Endothelial cell of umbilical vein (primary cell): Measurements from ENCODE around the gene BNC2. TPM values are rescaled to one million over a fixed set of nuclear protein-coding genes. Genes with fewer than 3 reads are reported as not detected.

Experiments used
- BruUV-seq: library from RNA; stranded (reverse); fragments of 400-500 nt; replicated peaks from 2 replicates; lab custom pipeline; 2021; lab: Mats Ljungman, UMichigan
- CTCF ChIA-PET: fragments of 300-600, 350-600 bp; sonication (Branson Sonifier 250); formaldehyde crosslinking; loops from one replicate; lab custom pipeline; 2021; ENCODE audit warnings: antibody characterized with exemption, inconsistent platforms; lab: Charles Lee
- POLR2A ChIA-PET: fragments of 300-600, 350-600 bp; sonication (Branson Sonifier 250); formaldehyde crosslinking; loops from one replicate; lab custom pipeline; 2021; ENCODE audit warnings: antibody characterized with exemption, inconsistent platforms; lab: Charles Lee
- DNase-seq: peaks from one replicate; pipeline ENCODE4 v3.0.0-alpha.2; 2011; ENCODE audit warnings: low read depth, low spot score
- FAIRE-seq: peaks from 2 replicates; lab custom pipeline; 2011; peaks lifted over from hg19 to GRCh38; lab: Jason Lieb, UNC
- H2AFZ ChIP-seq: 2 replicates; pipeline ENCODE4 v1.6.0; 2012; ENCODE audit warnings: low read depth, low read length, control low read depth, inconsistent platforms
- H3K27ac ChIP-seq: 2 replicates; pipeline ENCODE4 v1.5.1; 2011; ENCODE audit warnings: low read depth, mild to moderate bottlenecking, control low read depth, low read length, moderate library complexity; ENCODE audit not compliant: insufficient read depth
- H3K27me3 ChIP-seq, 2 experiments: 2 replicates each; pipeline versions ENCODE4 v1.6.0 to v1.6.1; 2011; ENCODE audit warnings: low read length in 2 of 2, mixed read lengths in 1 of 2; ENCODE audit not compliant: control insufficient read depth in 2 of 2, insufficient read depth in 2 of 2
- H3K36me3 ChIP-seq, 2 experiments: 2 replicates in 1 of 2; 3 replicates in 1 of 2; pipeline ENCODE4 v1.5.1; 2011; ENCODE audit warnings: low read length in 2 of 2, mild to moderate bottlenecking in 1 of 2, moderate library complexity in 1 of 2; ENCODE audit not compliant: control insufficient read depth in 2 of 2, insufficient read depth in 2 of 2; ENCODE audit errors: extremely low read depth in 1 of 2
- H3K4me1 ChIP-seq: 3 replicates; pipeline ENCODE4 v1.5.1; 2011; ENCODE audit warnings: mild to moderate bottlenecking, low read length; ENCODE audit not compliant: control insufficient read depth, insufficient read depth; ENCODE audit errors: extremely low read depth
- H3K4me2 ChIP-seq: 2 replicates; pipeline ENCODE4 v1.6.1; 2011; ENCODE audit warnings: low read length, control low read depth, mixed read lengths; ENCODE audit not compliant: insufficient read depth
- H3K4me3 ChIP-seq, 3 experiments: fragments of 200-600 bp in 1 of 3; sonication (generic), shearing (Covaris generic) in 1 of 3; replicated peaks in 1 of 3; 2 replicates each; pipeline ENCODE4 v1.5.1; 2011 to 2016; ENCODE audit warnings: control low read depth in 3 of 3, low read length in 3 of 3, mild to moderate bottlenecking in 2 of 3, inconsistent platforms in 1 of 3, low read depth in 1 of 3, moderate library complexity in 1 of 3; ENCODE audit not compliant: insufficient read depth in 1 of 3
- H3K79me2 ChIP-seq: 2 replicates; pipeline ENCODE4 v1.6.0; 2012; ENCODE audit warnings: low read length, inconsistent platforms; ENCODE audit not compliant: control insufficient read depth, insufficient read depth
- H3K9ac ChIP-seq: replicated peaks from 2 replicates; pipeline ENCODE3; 2011; ENCODE audit warnings: low read length, control low read depth; ENCODE audit not compliant: insufficient read depth; ENCODE audit errors: extremely low read depth
- H3K9me1 ChIP-seq: replicated peaks from 3 replicates; pipeline ENCODE4 v1.6.0; 2011; ENCODE audit warnings: mild to moderate bottlenecking, low read length; ENCODE audit not compliant: control insufficient read depth, insufficient read depth; ENCODE audit errors: extremely low read depth
- H3K9me3 ChIP-seq: replicated peaks from 2 replicates; pipeline ENCODE4 v1.5.1; 2012; ENCODE audit warnings: low read length, inconsistent platforms; ENCODE audit not compliant: control insufficient read depth, insufficient read depth
- H4K20me1 ChIP-seq: replicated peaks from 2 replicates; pipeline ENCODE3; 2011; ENCODE audit warnings: mild to moderate bottlenecking, low read length; ENCODE audit not compliant: control insufficient read depth, insufficient read depth; ENCODE audit errors: extremely low read depth
- CTCF ChIP-seq, 2 donors: IDR thresholded peaks; 1 replicate in 1 of 2; 2 replicates in 1 of 2; pipeline ENCODE4 v1.5.1; 2011; ENCODE audit warnings: low read length in 2 of 2, mild to moderate bottlenecking in 2 of 2, moderate library complexity in 2 of 2, control low read depth in 1 of 2, inconsistent platforms in 1 of 2, low read depth in 1 of 2; ENCODE audit not compliant: insufficient read depth in 1 of 2; ENCODE audit errors: extremely low read depth in 1 of 2
- EZH2 ChIP-seq: IDR thresholded peaks from 2 replicates; pipeline ENCODE4 v1.6.1; 2012; ENCODE audit warnings: borderline replicate concordance, low read depth, mild to moderate bottlenecking, moderate library complexity, low read length, inconsistent platforms; ENCODE audit not compliant: severe bottlenecking
- FOS ChIP-seq: IDR thresholded peaks from 2 replicates; pipeline ENCODE4 v1.6.1; 2011; ENCODE audit warnings: mild to moderate bottlenecking, low read length, moderate library complexity, borderline replicate concordance; ENCODE audit not compliant: insufficient read depth
- GATA2 ChIP-seq: IDR thresholded peaks from 2 replicates; pipeline ENCODE4 v1.7.0; 2011; ENCODE audit warnings: low read depth, mild to moderate bottlenecking, moderate library complexity, mixed read lengths, low read length; ENCODE audit not compliant: insufficient read length, insufficient read depth
- JUN ChIP-seq: IDR thresholded peaks from 2 replicates; pipeline ENCODE4 v1.6.1; 2011; ENCODE audit warnings: borderline replicate concordance, low read depth; ENCODE audit not compliant: insufficient read length, insufficient read depth
- MAX ChIP-seq: IDR thresholded peaks from 2 replicates; pipeline ENCODE4 v1.6.1; 2011; ENCODE audit not compliant: insufficient read depth, insufficient read length
- MYC ChIP-seq: IDR thresholded peaks from one replicate; pipeline ENCODE4 v1.6.1; 2011; ENCODE audit warnings: mild to moderate bottlenecking, low read depth, low read length
- POLR2A ChIP-seq: IDR thresholded peaks from 2 replicates; pipeline ENCODE4 v1.6.1; 2012; ENCODE audit warnings: low read depth, mild to moderate bottlenecking, control low read depth, low read length
- POLR2AphosphoS5 ChIP-seq: IDR thresholded peaks from 2 replicates; pipeline ENCODE4 v1.6.1; 2012; ENCODE audit warnings: low read depth, mild to moderate bottlenecking, control low read depth, low read length, moderate library complexity; ENCODE audit not compliant: insufficient read depth
- dilution Hi-C: fragments of 300-500 bp; cut with MboI; formaldehyde crosslinking; loops from one replicate; pipeline ENCODE4 v1.15.0; 2019; ENCODE audit warnings: low sequenced_read_pairs; ENCODE audit not compliant: extremely low pct_ligation_motif_present
- intact Hi-C: fragments of 100-400 bp; cut with micrococcal nuclease; formaldehyde crosslinking; loops from one replicate; pipeline ENCODE4 v1.10.0; 2022
- polyA plus RNA-seq, 4 experiments: library from polyadenylated mRNA; depleted of rRNA in 3 of 4; stranded (reverse) in 3 of 4; unstranded in 1 of 4; fragments of >200 nt; gene quantifications; 2 replicates each; pipeline versions ENCODE4 v1.2.1 to v1.2.3, GENCODE V29; 2011 to 2012; ENCODE audit warnings: missing spikeins in 1 of 4
- total RNA-seq: library from RNA; stranded (reverse); gene quantifications from 2 replicates; pipeline ENCODE4 v1.2.3, GENCODE V29; 2021

BNC2 gene
- total and polyA plus RNA-seq, 2 donors (not counting 3 experiments of a cell fraction or from before 2014, with no cell fraction given): 12.1 to 34.3 TPM

GRCh38 chr9:16405421-16405820 lies 465.0 kb downstream of the BNC2 start:
- no peak overlapping the region for H3K9ac ChIP-seq
- H2AFZ ChIP-seq: no peak overlapping the region
- TF ChIP-seq FOS (no peak), POLR2AphosphoS5 (no peak), MYC (no peak), GATA2 (no peak), POLR2A (no peak), CTCF (IDR thresholded peaks at IDR 0.05; ENCODE audit: extremely low read depth in 1 of 2, insufficient read depth in 1 of 2, low read depth in 1 of 2, low read length in 2 of 2) (no peak), EZH2 (no peak), JUN (no peak), MAX (no peak)
- H3K4me1 ChIP-seq: no peaks in the 10 kb centered on the region
- no peaks in the 10 kb centered on the region for H3K36me3 ChIP-seq
- H3K79me2 ChIP-seq: no peaks in the 10 kb centered on the region
- no peak overlapping the region for H3K27ac ChIP-seq
- no peaks in the 10 kb centered on the region for H4K20me1 ChIP-seq
- no peaks in the 10 kb centered on the region for H3K9me1 ChIP-seq
- no peaks in the 10 kb centered on the region for H3K9me3 ChIP-seq
- no TSS peak for BruUV-seq
- H3K4me3 ChIP-seq: no peak overlapping the region
- no peak overlapping the region for H3K4me2 ChIP-seq
- POLR2A ChIA-PET: no interaction called here
- CTCF ChIA-PET: no interaction called here
- H3K27me3 ChIP-seq: no peaks in the 10 kb centered on the region
- intact Hi-C loops (no loop called here), dilution Hi-C loops (no loop called here)
- FAIRE-seq: no peak
- no peak for DNase-seq
